GM18517 (cell line): ENCODE measurements around the gene GLIS1.

Experiments
- ATAC-seq: cut with Tn5 transposase; IDR thresholded peaks from one replicate; pipeline ENCODE4 v1.9.1; 2021; ENCODE audit warnings: mild to moderate bottlenecking, moderate library complexity; ENCODE audit not compliant: unreplicated experiment

The GLIS1 gene

DNA sequence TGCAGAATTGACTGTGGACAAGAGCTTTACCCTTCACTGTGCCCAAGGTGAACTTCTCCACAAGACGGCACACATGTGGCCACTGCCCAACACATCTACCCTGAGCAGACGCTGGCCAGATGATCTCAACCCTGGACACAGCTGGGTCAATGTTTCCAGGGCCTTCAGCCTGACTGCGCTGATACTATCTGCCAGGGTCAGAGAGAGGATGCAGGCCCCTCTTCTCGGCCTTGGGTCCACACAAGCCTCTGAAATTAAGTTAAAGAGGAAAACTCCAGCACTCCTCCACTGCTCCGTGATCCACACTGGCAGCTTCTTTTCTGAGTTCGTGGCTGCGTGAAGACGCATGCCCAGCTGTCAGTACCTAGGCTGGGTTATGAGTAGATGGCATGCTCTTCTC, 58.1 kb downstream of the GLIS1 start:
- ATAC-seq: no peak

DNA sequence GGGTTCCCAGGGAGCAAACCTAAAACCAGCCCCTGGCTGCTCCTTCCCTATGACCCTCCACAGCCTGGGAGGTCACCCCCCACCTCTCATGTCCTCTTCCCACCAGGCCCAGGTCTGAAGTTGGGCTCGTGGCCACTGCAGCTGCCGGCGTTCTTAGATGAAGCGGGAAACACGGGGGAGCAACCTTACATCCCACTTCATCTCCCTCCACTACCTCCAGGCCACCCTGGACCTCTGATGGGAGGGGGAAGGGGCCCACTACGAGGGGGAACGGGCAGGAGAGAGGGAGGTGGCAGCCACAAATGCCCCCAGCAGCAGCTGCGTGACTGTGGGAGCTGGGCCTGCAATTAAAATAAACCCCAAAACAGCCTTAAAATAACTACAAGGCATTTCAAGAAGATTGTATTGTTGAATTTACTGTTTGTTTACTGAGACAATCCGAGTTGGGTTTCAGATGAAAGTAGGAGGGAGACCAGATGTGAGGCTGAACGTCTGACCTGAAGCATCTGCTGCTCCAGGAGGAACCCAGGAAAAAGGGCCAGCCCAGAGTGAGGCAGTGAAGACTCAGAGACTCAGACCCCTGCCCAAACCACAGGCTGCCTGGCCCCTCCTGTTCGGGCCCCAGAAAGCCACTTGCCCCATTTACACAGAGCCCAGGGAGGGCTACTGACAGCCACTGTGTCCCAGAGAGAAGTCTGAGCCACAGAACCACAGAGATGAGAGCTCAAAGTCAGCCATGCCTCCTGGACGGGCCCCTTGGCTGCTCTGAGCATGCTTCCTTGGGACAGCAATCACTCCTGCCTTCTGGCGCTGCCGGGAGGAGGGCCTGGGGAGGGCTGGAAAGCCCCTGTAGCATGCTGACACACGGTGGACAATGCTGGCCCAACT, 59.8 kb downstream of the GLIS1 start:
- no peak for ATAC-seq

DNA sequence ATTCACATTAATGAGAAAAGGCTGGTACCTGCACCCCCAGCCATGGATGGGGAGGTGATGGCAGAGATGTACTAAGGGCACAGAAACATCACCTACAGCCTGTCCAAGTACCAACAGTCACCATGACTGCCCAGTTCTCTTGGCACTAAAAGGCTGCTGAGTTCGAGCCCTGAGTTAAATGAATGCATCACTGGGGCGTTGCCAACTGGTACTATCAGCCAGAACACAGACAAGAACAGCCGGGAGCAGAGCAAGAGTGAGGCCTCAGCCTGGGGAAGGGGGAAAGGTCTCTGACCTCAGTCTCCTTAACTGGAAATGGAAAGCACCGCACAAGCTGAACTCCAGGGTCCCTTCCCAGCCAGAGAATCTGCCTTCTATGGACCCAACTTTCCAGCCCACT, 60.5 kb downstream of the GLIS1 start:
- ATAC-seq: no peak

DNA sequence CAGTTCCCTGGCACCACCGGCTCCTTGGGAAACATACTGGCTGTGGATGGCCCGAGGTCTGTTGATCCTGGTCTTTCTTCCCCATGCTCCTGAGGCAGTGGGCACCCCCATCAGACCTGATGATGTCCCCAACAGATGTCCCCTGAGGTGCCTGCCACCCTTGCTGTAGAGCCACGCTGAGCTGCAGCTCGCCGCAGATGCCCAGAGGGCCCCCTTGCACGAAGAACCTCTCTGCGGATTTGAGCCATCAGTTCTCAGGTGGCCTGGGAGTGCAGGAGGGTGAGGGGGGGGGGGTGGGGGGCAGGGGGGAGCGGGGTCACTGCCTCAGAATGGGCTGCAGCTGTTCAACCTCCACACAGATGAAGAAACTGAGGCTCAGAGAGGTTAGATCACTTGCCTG, 60.9 kb downstream of the GLIS1 start:
- no peak for ATAC-seq

DNA sequence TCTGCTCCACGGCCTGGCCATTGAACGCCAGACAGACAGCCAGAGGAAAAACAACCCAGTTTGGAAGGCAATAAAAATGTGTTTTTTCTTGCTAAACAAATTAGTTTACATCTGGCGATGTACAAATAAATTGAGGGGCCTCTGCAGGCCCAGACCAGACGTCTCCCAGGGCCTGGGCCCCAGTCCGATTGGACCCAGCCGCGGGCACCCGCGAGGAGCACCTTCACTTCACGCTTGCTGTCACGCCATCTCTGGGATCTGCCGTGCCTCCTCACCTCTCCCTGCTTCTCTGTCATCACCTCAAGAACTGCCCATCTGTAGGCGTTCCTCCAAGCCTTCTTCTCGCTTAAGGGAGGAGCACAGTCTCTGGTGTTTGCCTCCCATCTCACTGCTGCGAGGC, 61.5 kb downstream of the GLIS1 start:
- no peak for ATAC-seq

DNA sequence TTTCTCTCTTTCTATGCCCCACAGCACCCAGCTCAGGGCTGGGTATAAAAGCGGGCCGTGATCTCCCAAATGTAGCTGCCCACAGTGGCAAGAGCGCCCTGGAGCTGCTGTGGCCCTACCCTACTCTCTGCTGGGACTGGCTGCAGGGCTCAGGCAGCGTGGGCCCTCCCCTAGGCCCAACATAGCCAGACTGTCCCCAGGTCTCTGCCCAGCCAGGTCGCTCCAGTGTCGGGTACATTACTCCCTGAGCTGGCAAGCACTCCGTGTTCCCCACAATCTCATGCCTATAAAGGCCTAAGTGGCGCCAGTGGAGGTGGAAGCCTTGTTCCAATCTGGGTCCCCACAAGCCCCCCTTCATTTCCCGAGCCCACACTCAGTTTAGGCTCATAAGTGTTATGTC, 66.2 kb downstream of the GLIS1 start:
- no peak for ATAC-seq

DNA sequence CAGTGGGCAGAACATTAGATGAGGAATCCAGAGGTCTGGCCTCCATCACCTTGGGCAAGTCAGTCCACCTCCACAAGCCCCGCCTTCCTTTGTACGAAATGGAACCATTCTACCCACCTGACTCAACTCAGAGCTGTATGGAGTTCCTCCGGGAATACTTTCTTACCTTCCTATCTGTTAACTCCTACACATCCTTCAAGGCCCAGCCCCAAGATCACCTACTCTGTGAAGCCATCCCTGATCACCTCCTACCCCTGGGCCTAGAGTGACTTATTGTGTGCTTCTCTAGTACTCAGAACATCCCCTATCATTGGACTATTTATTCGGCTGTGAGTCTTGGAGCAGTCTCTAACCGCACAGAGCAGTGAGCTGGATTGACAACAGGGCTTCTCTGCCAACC, 66.7 kb downstream of the GLIS1 start:
- ATAC-seq: no peak

DNA sequence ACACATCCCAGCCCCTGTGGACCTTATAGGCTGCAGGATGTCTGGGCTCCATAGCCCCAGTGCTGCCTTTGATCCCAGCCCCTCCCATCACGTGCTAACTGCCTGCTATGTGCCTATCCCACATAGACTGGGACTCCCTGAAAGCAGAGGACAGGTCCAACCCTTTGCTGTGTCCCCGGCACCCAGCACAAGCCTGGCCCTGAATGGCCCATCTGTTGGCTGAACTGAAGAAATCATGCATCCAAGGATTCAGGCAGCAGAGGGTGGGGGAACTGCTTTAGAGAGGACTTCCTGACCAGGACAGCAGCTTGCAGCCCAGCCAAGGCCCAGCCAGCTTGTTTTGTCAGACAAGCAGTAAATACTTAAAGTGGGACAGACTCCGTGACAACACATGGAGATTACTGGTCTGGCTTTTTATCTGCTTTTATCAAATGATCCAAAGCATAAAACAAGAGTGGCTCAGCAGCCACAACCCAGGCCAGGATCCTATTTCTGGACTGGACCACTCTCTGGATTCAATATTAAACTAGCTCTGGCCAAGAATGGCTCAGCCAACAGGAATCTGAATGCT, 69.3 kb downstream of the GLIS1 start:
- no peak for ATAC-seq

DNA sequence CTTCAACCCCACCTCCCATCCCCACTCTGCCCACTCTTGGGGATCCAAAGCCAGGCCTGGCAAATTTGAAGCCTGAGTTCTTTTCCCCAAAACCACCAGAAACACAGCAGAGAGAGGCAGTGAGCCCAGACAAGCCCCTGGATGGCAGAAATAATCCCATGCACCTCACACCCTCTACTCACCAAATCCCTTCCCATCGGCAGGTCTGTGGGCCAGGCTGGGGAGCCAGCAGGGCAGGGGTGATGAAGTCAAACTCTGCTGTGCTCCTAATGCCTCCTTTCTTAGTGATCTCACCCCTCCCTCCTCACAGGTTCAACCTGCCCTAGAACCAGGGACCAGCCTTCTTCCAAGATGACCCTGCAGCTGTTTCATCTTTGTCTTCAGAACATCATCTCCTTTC, 72.4 kb downstream of the GLIS1 start:
- ATAC-seq: no peak

DNA sequence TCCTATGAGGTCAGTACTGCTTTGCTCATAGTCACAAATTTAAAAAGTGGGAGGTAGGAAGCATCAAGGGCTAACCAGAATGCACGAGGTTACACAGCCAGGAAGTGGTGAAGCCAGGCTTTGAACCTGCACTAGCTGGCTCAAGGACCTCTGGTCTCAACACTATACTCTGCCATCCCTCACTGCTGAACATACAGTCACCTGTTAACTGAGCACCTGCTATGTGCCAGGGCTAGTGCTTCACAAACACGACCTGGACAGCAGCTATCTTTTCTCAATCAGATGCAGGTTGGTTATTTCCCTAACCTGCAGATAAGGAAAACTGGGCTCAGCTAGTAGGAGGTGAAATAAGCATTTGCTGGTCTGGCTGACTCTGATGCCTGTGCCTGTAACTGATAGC, 73.0 kb downstream of the GLIS1 start:
- ATAC-seq: no peak

DNA sequence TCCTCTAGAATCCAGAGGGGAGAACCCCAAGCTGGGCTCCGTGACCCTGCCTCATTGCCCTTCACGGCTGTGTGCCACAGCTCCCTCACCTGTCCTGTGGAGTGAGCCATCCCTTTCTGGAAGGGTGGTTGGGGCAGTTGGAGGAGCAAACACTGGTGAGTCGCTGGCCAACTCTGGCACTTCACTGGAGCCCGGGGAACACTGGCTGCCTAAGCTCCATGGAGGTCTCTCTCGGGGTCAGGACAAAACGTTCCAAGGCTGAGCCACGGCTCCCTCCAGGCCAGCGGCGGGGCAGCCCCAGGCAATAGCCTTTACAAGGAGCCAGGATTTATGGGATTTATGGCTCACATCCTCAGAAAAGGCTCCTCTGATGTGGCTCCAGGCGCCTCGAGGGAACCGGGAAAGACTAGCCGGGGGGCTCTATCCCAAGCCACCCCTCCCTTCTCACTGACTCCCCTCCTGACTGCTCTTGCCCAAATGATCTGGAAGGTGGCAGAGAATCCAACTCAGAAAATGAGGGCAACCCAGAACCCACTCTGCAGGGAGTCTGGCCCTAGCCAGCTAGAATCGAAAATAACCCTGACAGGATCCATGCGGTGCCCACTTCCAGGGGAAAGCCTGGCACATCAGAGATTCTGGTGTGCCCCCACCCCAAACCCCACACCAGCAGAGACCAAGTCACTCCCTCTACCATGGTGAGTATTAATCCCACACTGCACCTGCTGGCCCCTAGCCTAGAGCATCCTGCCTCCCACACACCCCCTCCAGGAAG, 75.2 kb downstream of the GLIS1 start:
- ATAC-seq: no peak

DNA sequence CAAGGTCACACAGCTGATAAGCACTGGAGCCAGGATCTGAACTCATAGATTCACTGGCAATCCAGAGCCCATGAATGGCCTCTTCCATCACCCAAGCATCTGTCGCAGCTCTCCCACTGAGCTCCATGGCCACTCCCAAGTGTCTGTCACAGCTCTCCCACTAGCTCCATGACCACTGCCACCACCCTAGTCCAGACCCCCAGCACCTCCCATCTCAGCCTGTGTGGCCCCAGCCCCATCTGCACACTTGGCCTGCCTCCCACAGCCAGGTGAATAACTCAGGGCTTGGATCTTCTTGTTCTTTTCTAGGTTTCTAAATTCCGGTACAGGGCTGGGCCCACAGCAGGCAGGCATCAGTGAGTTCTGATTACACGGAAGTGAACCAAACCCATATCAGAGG, 76.0 kb downstream of the GLIS1 start:
- ATAC-seq: no peak

DNA sequence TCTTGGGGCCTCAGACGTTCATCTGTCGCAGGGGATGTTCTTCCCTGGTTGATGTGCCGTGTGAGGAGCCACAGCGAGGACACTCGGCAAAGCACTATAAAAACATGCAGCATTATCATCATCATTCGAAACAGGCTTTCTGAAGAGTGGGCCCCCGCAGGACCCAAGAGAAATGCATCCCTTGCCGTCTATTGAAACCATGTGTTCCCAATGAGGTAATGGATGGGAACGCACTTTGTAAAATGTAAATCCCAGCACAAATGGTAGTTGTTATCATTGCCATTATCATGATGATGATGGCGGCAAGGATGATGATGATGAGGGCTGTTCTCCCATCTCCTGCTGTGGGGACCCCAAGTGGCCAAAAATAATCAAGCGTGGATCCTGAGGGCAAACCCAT, 76.8 kb downstream of the GLIS1 start:
- ATAC-seq: no peak

DNA sequence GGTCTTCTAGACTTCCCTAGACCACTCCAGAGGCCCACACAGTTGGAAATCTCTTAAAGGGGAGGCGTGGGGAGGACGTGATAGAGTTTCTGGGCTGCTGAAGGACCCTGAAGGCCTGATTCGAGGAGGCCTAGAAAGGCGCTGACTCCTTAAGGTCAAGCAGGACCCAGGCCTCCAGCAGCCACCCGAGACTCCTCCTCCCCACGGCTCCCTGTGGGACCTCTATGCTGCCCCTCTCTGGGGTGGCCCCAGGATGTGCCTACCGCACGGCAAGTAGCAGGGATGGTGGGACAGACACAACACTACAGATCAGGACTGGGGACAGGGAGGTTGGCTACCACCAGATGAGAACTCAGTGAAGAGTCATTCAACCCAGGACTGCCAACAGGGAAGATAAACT, 77.5 kb downstream of the GLIS1 start:
- ATAC-seq: no peak

DNA sequence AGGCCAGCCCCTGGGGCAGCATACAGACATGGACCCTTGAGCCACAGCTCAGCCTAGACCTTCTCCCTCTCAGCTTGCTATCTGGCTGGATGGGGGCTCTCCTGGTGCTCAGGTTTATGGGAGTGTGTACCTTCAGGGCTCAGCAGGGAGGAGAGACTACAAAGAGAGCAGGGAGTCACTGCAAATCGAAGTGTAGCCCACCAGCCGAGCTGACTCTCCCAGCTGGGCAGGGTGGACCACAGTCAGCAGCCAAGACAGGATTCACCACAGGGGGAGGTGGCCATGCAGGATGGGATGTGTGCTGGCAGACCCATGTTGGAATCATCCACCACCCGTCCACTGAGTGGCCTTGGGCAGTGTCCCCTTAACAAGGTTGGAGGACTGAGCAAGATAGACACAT, 78.3 kb downstream of the GLIS1 start:
- ATAC-seq: no peak

DNA sequence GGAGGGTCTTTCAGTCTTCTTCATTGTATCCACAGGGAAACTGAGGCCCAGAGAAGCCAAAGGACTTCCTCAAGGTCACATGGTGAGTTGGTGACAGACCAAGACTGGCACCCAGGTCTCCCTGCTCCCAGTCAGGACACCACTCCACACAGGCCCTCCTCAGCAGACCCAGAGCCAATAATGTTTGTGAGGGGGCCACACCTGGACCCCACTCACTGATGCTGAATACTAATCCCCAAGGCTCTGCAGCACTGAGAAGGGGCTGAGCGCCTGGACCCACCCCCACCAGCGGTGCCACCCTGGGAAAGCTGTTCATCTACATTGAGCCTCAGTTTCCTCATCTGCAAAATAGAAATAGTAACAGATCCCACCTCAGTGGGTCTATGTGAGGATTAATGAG, 79.5 kb downstream of the GLIS1 start:
- no peak for ATAC-seq

DNA sequence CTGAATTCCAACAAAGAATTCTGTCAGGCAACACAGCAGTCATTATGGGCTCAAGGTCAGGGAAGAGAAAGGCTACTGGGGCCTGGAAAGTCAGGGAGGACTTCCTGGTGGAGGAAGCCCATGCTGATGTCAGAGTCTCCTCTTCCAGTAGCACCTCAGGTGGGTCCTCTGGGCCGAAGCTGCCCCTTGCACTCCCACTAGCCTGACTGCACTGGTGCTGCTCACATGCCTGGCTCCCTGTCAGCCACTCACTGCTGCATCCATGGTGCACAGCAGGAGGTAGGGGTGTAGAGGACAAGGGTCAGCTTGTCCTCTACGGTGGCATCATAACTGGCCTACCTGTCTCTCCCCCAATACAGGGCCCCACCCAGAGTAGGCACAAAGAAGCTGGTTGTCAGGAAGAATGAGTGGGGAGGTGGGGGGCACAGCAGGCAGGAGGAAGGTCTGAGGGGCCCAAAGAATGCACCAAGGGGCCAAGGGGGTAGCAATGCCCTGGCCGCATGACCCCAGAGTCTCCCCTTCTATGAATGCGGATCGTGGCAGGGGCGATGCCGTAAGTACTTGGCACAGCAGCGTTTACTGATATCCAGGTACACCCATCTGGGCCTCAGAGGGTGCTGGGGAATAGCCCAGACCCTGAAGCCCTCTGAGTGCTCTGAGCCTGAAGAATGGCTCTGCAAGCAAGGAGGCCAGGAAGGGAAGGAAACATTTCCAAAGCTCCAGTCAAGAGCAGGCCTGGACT, 80.3 kb downstream of the GLIS1 start:
- ATAC-seq: no peak

DNA sequence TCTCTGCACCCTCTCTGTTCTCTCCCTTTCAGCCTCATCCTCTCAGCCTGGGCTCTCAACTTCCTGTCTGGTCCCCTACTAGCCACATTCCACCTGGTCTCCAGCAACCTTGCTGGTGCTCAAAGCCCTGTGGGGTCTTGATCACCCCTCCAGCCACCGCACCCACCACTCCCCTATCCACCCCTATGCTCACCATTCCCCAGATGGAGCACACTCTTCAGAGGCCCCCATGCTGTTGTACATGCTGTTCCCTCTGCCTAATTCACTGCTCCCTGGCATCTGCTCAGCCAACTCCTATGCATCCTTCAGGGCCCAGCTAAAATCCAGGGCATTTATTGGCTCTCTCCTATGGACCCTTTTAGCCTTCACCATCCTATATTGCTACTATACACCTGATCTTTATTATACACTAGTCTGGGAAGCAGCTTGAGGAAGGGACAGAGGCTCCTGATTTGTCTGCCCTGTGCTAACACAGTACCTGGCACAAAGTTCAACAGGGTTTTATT, 81.0 kb downstream of the GLIS1 start:
- no peak for ATAC-seq

DNA sequence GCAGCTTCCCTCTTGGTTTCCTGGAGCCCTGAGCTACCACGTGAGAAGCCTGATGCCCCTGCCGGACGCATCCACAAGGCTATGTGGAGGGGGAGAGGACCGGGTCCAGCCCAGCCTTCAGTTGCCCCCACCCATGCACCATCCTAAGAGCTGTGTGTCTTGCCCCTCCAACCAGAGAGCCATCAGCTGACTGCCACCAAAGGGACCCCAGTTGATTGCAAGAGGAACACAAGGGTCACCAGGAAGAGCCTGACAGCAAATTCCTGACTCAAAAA, 81.5 kb downstream of the GLIS1 start:
- ATAC-seq: no peak

DNA sequence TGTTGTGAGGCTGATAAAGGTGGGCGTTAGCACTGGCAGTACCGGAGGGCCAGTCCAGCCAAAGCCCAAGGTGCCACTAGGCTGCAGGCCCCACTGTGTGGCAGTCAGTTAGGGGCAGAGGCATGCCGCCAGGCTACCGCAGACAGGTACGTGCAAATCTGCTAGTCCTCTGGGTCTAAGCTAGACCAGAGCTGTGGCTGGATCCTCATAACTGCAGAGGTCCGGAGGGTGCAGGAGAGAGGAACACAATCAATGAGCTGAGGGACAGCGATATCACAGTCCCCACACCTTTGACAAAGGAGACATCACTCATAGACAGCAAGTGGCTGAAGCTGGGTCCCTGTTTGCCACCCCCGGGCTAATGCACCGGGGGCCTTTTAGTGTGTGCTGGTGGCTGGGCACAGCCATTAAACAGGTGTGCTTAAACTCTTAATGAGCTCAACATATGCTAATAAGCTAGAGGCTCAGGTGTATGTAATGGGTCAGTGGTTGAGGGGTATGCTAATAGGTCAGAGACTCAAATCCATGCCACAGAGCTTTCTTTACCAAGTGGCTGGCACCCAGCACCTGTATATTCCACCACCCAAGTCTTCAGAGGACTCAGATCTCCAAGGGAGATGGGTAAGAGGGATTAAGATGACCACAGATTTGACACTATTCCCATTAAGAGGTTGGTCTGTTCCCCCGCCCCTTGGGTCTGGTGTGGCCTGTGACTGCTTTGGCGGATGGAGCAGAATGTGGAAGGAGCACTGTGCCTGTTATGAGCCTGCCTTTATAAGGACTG, 82.0 kb downstream of the GLIS1 start:
- ATAC-seq: no peak
